ENCODE data around the gene RIC3. TPM values are rescaled to one million over a fixed set of nuclear protein-coding genes. Genes with fewer than 3 reads are reported as not detected.

Gene RIC3
- total RNA-seq, 1 donor from 2014 or later, result 12.0 TPM

DNA sequence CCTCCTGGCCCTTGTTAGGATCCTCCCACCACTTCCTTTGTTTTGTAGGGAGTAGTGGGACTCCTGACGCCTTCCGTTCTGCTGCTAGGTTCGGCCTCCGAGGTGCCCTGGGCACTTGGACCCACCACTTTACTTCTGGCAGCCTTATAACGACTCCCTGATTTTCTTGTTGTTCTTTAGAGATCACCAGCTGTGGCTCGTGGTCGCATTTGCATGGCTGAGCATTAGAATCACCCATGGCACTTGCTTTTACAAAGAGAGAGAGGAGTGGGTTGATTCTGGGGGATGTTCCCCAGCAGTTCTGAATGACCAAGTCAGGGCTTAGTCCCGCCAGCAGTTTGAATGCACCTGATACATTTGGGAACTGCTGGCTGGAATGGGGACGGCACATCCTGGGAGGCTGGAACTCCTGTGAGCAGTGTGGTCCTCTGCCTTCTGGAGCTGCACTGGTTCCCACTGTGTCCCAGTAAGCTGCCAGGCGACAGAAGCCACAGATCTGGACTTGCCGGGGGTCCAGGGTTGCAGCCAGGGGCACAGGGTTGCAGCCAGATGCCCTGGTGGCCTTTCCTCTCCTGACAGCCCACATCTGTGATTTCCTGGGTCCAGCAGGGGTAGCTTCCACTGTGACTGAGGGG lies 83.7 kb downstream of the RIC3 start:
- Mint-ChIP-seq H3K4me3 (no peak overlapping the region), H3K9me3 (no peaks in the 10 kb centered on the region)

DNA sequence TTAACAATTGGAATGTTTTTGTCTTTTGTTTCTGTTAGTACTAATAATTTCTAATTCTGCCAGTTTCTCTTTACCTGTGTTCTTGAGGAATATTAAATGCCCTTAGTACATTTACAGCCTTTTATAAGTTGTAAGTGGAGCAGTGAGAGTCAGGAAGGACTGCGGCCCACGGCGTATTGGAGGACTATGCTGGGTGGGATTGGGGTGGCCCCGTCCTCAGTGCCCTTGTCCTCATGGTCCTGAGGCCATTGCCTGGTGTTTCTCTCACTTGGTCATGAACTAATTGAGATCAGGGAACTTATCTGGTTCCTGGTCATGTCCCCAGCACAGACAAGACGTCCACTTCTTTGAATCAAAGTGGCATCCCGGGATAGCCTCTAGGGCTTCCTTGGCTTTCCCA lies 84.5 kb downstream of the RIC3 start:
- no peak for DNase-seq (ENCODE audit: extremely low spot score, unreplicated experiment)
- H3K9me3 Mint-ChIP-seq, result no peaks in the 10 kb centered on the region
- H3K27ac Mint-ChIP-seq, result no peak overlapping the region
- peak overlapping the region; percentile 89 for H3K4me3 Mint-ChIP-seq
- TF ChIP-seq, protein P1, sequence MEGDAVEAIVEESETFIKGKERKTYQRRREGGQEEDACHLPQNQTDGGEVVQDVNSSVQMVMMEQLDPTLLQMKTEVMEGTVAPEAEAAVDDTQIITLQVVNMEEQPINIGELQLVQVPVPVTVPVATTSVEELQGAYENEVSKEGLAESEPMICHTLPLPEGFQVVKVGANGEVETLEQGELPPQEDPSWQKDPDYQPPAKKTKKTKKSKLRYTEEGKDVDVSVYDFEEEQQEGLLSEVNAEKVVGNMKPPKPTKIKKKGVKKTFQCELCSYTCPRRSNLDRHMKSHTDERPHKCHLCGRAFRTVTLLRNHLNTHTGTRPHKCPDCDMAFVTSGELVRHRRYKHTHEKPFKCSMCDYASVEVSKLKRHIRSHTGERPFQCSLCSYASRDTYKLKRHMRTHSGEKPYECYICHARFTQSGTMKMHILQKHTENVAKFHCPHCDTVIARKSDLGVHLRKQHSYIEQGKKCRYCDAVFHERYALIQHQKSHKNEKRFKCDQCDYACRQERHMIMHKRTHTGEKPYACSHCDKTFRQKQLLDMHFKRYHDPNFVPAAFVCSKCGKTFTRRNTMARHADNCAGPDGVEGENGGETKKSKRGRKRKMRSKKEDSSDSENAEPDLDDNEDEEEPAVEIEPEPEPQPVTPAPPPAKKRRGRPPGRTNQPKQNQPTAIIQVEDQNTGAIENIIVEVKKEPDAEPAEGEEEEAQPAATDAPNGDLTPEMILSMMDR (conservative IDR thresholded peaks at IDR 0.05), result no peak
- peaks cover 5% of the 10 kb centered on the region for H3K27me3 Mint-ChIP-seq
- H3K4me1 Mint-ChIP-seq (ENCODE audit: unreplicated experiment), result peaks cover 58% of the 10 kb centered on the region
- H3K36me3 Mint-ChIP-seq, result no peaks in the 10 kb centered on the region

More for the DNA sequence above, 83.7 kb downstream of the RIC3 start:
- Mint-ChIP-seq H3K4me1 (ENCODE audit: unreplicated experiment) (peaks cover 58% of the 10 kb centered on the region), H3K27ac (no peak overlapping the region), H3K27me3 (peaks cover 5% of the 10 kb centered on the region), H3K36me3 (no peaks in the 10 kb centered on the region)
- DNase-seq (ENCODE audit: extremely low spot score, unreplicated experiment), result no peak
- TF ChIP-seq, protein P1 (conservative IDR thresholded peaks at IDR 0.05), result no peak

DNA sequence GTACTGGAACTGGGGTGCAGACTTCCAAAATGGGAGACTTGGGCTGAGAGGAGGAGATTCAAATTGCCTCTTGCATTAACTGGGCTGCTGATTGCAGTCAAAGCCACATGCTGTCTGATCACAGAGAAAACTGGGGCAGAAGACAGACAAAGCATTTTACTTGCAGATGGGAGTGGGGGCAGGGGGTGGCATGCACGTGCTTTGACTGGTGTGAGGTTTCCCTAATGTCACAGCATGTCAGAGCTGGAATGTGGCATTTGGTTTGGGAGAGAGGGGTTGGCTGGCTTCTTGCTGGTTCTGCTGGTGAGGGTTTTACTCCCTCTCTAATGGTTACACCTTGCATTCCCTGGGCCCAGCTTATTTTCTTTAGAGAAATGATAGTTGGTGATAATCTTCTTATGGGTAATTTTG lies 84.9 kb downstream of the RIC3 start:
- H3K27ac Mint-ChIP-seq, result peak overlapping the region; percentile 26
- H3K27me3 Mint-ChIP-seq, result peaks cover 5% of the 10 kb centered on the region

DNA sequence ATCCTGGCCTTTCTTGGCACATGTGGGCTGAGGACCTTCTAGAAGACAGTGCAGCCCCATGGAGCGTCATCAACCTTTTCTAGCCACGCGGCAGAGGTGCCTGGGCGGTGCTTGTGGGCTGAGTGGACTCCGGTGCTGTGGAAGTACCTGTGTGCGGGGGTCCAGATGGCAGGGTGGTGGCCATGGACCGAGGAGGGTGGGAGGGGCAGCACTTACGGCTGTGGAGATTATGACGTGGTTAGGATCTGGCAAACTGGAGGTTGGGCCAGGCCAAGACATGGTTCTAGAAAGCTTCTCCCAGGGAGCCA lies 85.8 kb downstream of the RIC3 start:
- DNase-seq (ENCODE audit: extremely low spot score, unreplicated experiment), result no peak
- Mint-ChIP-seq H3K36me3 (no peaks in the 10 kb centered on the region), H3K4me3 (peak overlapping the region; percentile 89), H3K27me3 (peaks cover 11% of the 10 kb centered on the region), H3K27ac (no peak overlapping the region), H3K9me3 (no peaks in the 10 kb centered on the region), H3K4me1 (ENCODE audit: unreplicated experiment) (peaks cover 58% of the 10 kb centered on the region)
- TF ChIP-seq, protein P1 (conservative IDR thresholded peaks at IDR 0.05), result no peak

More for the DNA sequence above, 84.9 kb downstream of the RIC3 start:
- TF ChIP-seq, protein P1 (conservative IDR thresholded peaks at IDR 0.05), result no peak
- no peaks in the 10 kb centered on the region for H3K9me3 Mint-ChIP-seq
- peak overlapping the region; percentile 89 for H3K4me3 Mint-ChIP-seq
- DNase-seq (ENCODE audit: extremely low spot score, unreplicated experiment), result no peak
- H3K4me1 Mint-ChIP-seq (ENCODE audit: unreplicated experiment), result peaks cover 58% of the 10 kb centered on the region
- no peaks in the 10 kb centered on the region for H3K36me3 Mint-ChIP-seq

DNA sequence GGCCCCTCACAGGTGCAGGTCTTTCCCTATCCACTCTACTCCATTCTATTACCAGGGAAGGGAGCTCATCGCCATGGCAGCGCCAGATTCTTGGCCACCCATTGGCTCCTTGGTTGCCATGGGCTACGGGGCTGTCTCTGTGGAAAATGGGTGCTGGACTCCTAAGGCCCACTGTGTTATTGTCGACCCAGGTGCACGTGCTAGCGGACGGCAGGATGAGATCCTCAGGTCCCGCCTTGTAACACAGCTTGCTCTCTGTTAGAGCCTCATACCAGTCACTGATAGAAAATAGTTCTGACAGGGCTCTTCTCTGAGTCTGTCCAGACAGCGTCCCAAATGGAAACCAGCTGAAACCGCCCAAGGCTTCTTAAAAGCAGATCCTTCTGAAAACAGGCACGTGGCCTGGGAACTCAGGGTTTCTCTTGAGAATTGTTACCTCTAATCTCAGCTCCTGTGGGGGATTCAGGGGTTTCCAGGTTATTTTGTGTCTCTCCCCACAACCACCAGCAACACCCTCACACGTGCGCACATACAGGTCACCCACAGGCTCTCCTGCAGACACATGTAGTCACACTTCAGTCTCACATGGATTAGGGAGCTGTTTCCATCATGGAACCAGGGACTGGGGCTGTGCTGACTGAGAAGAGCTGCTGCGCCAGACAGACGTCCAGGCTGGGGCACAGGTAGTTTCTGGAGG lies 86.3 kb downstream of the RIC3 start:
- Mint-ChIP-seq H3K27me3 (peaks cover 11% of the 10 kb centered on the region), H3K9me3 (no peaks in the 10 kb centered on the region), H3K36me3 (no peaks in the 10 kb centered on the region), H3K4me1 (ENCODE audit: unreplicated experiment) (peaks cover 53% of the 10 kb centered on the region), H3K27ac (peak overlapping the region; percentile 67), H3K4me3 (peak overlapping the region; percentile 89)
- TF ChIP-seq, protein P1 (conservative IDR thresholded peaks at IDR 0.05), result no peak
- DNase-seq (ENCODE audit: extremely low spot score, unreplicated experiment), result no peak
